PC-9 (cell line): ENCODE measurements around the gene PNLIPRP2. TPM values are rescaled to one million over a fixed set of nuclear protein-coding genes. Genes with fewer than 3 reads are reported as not detected.

Source experiments
- BruUV-seq: library from RNA; stranded (reverse); fragments of 400-500 nt; replicated peaks from 2 replicates; lab custom pipeline; 2021; lab: Mats Ljungman, UMichigan
- CTCF ChIA-PET: fragments of 300-600 bp; sonication (Branson Sonifier 250); formaldehyde crosslinking; loops from one replicate; lab custom pipeline; 2022; ENCODE audit warnings: antibody characterized with exemption; lab: Charles Lee
- POLR2A ChIA-PET: fragments of 300-600 bp; sonication (Branson Sonifier 250); formaldehyde crosslinking; loops from one replicate; lab custom pipeline; 2022; ENCODE audit warnings: antibody characterized with exemption; ENCODE audit not compliant: unreplicated experiment; lab: Charles Lee
- DNase-seq, 2 experiments: peaks; one replicate each; pipeline versions ENCODE4 v3.0.0 to v3.0.0-alpha.2; 2015 to 2022; ENCODE audit warnings: mixed read lengths in 1 of 2
- H2AFZ ChIP-seq: fragments of 200-600 bp; sonication (generic); 2 replicates; pipeline ENCODE4 v1.8.1; 2017; ENCODE audit warnings: antibody characterized with exemption
- H3F3A ChIP-seq: fragments of 200-600 bp; sonication (generic); 2 replicates; pipeline ENCODE4 v1.8.1; 2017; ENCODE audit warnings: antibody characterized with exemption, mild to moderate bottlenecking, low read depth; ENCODE audit not compliant: insufficient read depth
- H3K27ac ChIP-seq: fragments of 200-600 bp; sonication (generic); 2 replicates; pipeline ENCODE4 v1.6.1; 2016; ENCODE audit warnings: mixed run types
- H3K27me3 ChIP-seq: fragments of 200-600 bp; sonication (generic); 2 replicates; pipeline ENCODE4 v1.6.1; 2016; ENCODE audit warnings: low read depth, mixed run types; ENCODE audit not compliant: insufficient read depth
- H3K36me3 ChIP-seq: fragments of 200-600 bp; sonication (generic); 2 replicates; pipeline ENCODE4 v1.6.1; 2016; ENCODE audit warnings: low read depth, mixed run types
- H3K4me1 ChIP-seq: fragments of 200-600 bp; sonication (generic); replicated peaks from 2 replicates; pipeline ENCODE4 v1.6.1; 2016; ENCODE audit warnings: mixed run types; ENCODE audit not compliant: insufficient read depth
- H3K4me2 ChIP-seq: fragments of 200-600 bp; sonication (generic); 2 replicates; pipeline ENCODE4 v1.6.1; 2017; ENCODE audit warnings: mixed run types
- H3K4me3 ChIP-seq: fragments of 200-600 bp; sonication (generic); 2 replicates; pipeline ENCODE4 v1.6.1; 2016; ENCODE audit warnings: mixed run types
- H3K79me2 ChIP-seq: fragments of 200-600 bp; sonication (generic); 2 replicates; pipeline ENCODE4 v1.6.1; 2017; ENCODE audit warnings: low read depth, mixed run types
- H3K9me2 ChIP-seq: fragments of 200-600 bp; sonication (generic); 2 replicates; pipeline ENCODE4 v1.8.1; 2017; ENCODE audit warnings: mild to moderate bottlenecking; ENCODE audit not compliant: insufficient read depth
- H3K9me3 ChIP-seq: fragments of 200-600 bp; sonication (generic); 2 replicates; pipeline ENCODE4 v1.8.1; 2016; ENCODE audit warnings: low read depth; ENCODE audit not compliant: insufficient read depth
- H4K20me1 ChIP-seq: fragments of 200-600 bp; sonication (generic); 2 replicates; pipeline ENCODE4 v1.8.1; 2017; ENCODE audit not compliant: insufficient read depth
- CTCF ChIP-seq: fragments of 200-600 bp; sonication (generic); conservative IDR thresholded peaks from 2 replicates; pipeline ENCODE4 v1.6.1; 2017; ENCODE audit warnings: mixed run types, antibody characterized with exemption, mild to moderate bottlenecking, moderate library complexity
- EZH2 ChIP-seq: fragments of 200-600 bp; sonication (generic); IDR thresholded peaks from 2 replicates; pipeline ENCODE4 v1.8.0; 2017; ENCODE audit warnings: antibody characterized with exemption, low read depth
- intact Hi-C: fragments of 100-400 bp; cut with micrococcal nuclease; formaldehyde crosslinking; loops from one replicate; pipeline ENCODE4 v1.10.0; 2022; ENCODE audit not compliant: unreplicated experiment
- total RNA-seq: library from RNA; stranded (reverse); gene quantifications from 2 replicates; pipeline ENCODE4 v1.2.3, GENCODE V29; 2021

The PNLIPRP2 gene
- total RNA-seq, 1 experiment from 2014 or later, result not detected

DNA sequence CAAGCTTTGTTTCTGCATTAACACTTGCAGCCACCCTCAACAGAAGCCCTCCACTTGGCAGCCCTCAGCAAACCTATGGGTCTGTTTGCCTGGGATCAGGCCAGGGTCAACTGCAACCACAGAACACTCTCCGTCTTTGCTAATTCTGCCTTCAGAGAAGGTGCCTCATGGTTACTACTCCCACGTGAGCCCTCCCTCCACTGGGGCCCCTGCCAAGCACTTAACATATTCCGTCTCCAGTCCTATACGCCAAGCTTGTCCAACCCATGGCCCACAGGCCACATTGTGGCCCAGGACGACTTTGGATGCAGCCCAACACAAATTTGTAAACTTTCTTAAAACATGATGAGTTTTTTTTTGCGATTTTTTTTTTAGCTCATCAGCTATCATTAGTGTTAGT lies 66.9 kb downstream of the PNLIPRP2 start:
- Histone ChIP-seq H4K20me1 (no peaks in the 10 kb centered on the region), H3K4me1 (no peaks in the 10 kb centered on the region), H3K79me2 (no peaks in the 10 kb centered on the region), H2AFZ (no peak overlapping the region), H3F3A (no peaks in the 10 kb centered on the region), H3K9me3 (no peaks in the 10 kb centered on the region), H3K36me3 (no peaks in the 10 kb centered on the region), H3K4me2 (no peak overlapping the region), H3K4me3 (no peak overlapping the region), H3K27ac (no peak overlapping the region), H3K9me2 (no peaks in the 10 kb centered on the region), H3K27me3 (no peaks in the 10 kb centered on the region)
- intact Hi-C loops, result no loop called here
- CTCF ChIA-PET, result no interaction called here
- no peak for DNase-seq
- no TSS peak for BruUV-seq
- POLR2A ChIA-PET, result no interaction called here
- TF ChIP-seq EZH2 (no peak), CTCF (no peak)

DNA sequence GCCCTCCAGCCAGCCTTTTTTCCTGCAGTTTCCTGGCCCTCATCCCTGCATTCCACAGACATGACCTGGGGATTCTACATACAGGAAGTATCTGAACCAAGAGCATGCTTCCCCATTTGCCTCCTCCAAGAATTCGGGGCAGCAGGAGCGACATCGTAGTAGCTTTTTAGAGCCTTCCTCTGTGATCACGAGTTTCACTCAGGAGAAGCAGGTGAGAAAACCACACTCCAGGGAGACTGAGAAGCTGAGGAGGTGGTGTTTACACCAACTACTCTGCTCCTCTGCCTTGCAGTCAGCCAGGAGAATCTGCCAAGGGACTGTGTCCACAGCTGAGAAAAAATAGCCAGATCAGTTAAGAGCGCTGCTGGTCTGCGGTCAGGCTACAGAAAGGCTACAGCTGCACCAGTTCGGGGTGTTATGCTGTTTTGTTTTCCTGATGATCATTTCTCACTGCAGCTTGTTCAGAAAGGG lies 67.5 kb downstream of the PNLIPRP2 start:
- Histone ChIP-seq H3K27me3 (no peaks in the 10 kb centered on the region), H4K20me1 (no peaks in the 10 kb centered on the region), H3K4me3 (no peak overlapping the region), H3K4me2 (no peak overlapping the region), H3K79me2 (no peaks in the 10 kb centered on the region), H3K9me3 (no peaks in the 10 kb centered on the region), H3K9me2 (no peaks in the 10 kb centered on the region), H3K4me1 (no peaks in the 10 kb centered on the region), H2AFZ (no peak overlapping the region), H3K36me3 (no peaks in the 10 kb centered on the region), H3F3A (no peaks in the 10 kb centered on the region), H3K27ac (no peak overlapping the region)
- BruUV-seq, result no TSS peak
- TF ChIP-seq CTCF (no peak), EZH2 (no peak)
- CTCF ChIA-PET, result no interaction called here
- no peak for DNase-seq
- POLR2A ChIA-PET, result no interaction called here
- intact Hi-C loops, result no loop called here

- Histone ChIP-seq H3K9me3 (no peaks in the 10 kb centered on the region), H3K4me3 (no peak overlapping the region), H3K4me1 (no peaks in the 10 kb centered on the region), H3K79me2 (no peaks in the 10 kb centered on the region), H3F3A (no peaks in the 10 kb centered on the region), H3K36me3 (no peaks in the 10 kb centered on the region), H4K20me1 (no peaks in the 10 kb centered on the region), H3K27ac (no peak overlapping the region), H3K4me2 (no peak overlapping the region), H2AFZ (no peak overlapping the region), H3K27me3 (no peaks in the 10 kb centered on the region), H3K9me2 (no peaks in the 10 kb centered on the region)
- TF ChIP-seq EZH2 (no peak), CTCF (no peak)
- POLR2A ChIA-PET, result no interaction called here
- intact Hi-C loops, result no loop called here
- no peak for DNase-seq
- CTCF ChIA-PET, result no interaction called here
- BruUV-seq, result no TSS peak
Measured at GRCh38 chr10:116688741-116689495, 68.2 kb downstream of the PNLIPRP2 start.
